GM12872 (cell line): ENCODE measurements around the gene IGSF21.

Experiments used
- TF ChIP-seq, protein P1 (sequence below): IDR thresholded peaks from 3 replicates; pipeline ENCODE4 v1.5.1; 2011; ENCODE audit warnings: low read depth, mild to moderate bottlenecking, low read length, moderate library complexity; ENCODE audit not compliant: insufficient read depth

IGSF21 gene

DNA sequence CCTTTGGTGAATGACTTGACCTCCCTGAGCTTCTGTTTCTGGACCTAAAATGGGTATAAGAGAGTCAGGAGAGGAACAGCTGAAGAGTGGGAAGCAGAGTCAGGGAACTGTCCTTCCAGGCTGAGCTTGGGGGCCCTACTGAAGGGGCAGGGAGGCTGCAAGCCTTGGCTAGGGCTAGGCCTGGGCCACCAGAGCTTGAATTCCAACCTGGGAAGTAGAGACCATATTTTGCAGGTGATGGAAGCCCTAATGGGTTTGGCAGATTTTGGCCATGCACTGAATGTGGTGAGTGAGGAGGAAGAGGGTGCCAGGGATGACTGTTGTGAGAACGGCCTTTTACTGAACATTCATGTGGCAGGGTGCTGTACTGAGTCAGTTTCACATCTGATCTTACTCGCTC lies 303.7 kb downstream of the IGSF21 start:
- TF ChIP-seq, protein P1, sequence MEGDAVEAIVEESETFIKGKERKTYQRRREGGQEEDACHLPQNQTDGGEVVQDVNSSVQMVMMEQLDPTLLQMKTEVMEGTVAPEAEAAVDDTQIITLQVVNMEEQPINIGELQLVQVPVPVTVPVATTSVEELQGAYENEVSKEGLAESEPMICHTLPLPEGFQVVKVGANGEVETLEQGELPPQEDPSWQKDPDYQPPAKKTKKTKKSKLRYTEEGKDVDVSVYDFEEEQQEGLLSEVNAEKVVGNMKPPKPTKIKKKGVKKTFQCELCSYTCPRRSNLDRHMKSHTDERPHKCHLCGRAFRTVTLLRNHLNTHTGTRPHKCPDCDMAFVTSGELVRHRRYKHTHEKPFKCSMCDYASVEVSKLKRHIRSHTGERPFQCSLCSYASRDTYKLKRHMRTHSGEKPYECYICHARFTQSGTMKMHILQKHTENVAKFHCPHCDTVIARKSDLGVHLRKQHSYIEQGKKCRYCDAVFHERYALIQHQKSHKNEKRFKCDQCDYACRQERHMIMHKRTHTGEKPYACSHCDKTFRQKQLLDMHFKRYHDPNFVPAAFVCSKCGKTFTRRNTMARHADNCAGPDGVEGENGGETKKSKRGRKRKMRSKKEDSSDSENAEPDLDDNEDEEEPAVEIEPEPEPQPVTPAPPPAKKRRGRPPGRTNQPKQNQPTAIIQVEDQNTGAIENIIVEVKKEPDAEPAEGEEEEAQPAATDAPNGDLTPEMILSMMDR = no peak

DNA sequence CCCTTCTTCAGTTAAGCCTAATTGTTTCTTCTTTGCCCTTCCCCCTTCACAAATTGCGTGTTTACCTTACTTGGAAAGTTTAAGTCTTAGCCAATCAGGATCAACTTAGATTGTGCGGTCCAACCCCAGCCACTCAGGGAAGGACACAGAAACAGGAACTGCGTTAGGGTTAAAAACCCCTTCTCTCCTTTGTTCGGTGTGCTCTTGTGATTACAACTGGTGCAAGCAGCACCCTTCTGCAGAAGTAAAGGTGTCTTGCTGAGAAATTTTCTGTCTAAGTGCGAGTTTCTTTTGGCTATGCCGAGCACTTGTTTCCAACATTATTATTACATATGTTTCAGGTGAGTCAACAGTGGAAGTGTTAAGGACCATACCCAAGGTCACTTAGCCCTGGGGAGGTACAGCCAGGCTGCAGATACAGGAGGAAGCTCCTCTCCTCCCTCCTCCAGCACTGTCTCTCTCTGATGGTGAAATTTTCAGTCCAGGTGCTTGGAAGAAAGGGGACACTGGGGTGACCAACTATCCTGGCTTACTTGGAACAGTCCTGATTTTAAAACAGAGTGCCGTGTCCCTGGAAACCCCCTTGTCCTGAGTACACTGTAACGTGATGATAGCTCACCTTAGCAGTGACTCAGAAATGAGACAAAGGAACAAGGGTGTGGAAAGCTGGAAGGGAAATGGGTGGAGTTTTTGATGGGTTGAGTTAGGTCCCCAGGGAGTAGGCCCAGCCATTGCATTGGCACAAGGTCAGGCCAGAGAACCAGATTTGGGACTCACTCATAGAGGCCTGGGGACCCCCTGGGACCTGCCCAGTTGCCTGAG lies 304.4 kb downstream of the IGSF21 start:
- TF ChIP-seq, protein P1 = no peak

DNA sequence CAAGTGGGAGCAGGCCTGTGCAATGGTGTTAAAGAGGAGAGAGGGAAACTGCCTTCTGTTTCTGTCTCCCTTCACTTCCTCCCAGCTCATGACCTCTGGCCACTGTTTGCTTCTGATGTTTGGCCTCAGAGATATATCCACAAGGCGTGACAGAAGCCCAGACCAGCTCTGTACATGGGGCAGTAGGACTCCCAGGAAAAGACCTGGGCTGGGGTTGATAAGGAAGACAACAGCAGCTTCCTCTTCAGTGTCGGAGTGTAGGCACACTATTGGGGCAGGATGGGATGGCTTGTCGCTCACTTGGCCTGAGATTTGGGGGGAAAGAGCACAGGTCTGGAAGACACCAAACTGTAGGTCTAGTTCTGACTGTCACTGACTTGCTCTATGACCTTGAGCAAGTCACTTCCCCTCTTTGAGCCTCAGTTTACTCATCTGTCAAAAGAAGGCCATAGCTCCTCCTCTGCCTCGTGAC lies 305.3 kb downstream of the IGSF21 start:
- TF ChIP-seq, protein P1 = no peak

DNA sequence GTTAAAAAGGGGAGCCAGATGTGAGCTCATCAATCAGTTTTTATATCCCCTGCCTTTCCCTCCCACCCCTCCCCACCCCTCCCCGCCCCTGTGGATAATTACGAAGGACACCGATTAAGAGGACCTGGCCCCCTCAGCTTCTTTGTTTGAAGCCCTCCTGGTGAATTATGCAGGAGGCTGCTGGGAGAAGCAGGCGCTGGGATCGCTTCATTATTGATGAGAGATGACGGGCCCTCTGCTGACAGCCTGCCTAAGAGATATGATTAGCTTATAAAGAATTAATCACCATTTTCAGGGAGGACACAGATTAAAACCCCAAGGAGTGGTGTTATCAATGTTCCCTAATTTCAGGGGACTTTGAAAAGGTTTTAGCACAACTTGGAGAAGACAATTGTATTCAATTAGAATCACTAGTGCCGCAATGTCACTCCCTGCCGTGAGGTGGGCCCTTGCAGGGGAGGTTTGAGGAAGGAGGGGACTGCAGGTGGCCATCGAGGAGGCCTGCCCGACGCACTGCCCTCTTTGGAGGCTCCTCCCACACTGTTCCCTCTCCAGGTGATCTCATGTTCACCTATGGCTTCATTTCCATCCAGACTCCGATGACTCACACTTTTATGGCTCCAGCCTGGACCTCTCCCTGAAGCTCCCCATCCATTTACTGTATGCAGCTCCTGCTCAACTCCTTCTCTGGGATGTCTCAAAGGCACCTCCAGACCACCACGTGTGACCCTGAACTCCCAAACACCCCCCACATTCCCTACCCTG lies 306.1 kb downstream of the IGSF21 start:
- TF ChIP-seq, protein P1 = no peak

DNA sequence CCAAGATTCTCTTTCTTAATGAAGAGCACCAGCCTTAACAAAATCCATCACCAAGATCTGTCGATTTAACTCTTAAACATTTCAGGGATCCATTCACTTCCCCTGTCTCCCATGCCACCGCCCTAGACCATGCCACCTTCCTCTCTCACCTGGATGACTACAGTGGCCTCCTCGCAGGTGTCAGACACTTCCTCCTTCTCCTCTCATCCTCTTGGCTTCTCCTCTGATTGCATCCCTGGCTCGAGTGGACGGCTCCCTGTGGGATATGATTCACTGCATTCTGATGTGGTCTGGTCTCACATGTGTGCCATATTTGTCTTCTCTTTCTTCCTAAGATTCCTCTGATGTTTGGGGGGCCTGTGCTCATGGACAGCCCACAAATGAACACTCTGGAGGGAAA lies 306.7 kb downstream of the IGSF21 start:
- TF ChIP-seq, protein P1 = no peak

DNA sequence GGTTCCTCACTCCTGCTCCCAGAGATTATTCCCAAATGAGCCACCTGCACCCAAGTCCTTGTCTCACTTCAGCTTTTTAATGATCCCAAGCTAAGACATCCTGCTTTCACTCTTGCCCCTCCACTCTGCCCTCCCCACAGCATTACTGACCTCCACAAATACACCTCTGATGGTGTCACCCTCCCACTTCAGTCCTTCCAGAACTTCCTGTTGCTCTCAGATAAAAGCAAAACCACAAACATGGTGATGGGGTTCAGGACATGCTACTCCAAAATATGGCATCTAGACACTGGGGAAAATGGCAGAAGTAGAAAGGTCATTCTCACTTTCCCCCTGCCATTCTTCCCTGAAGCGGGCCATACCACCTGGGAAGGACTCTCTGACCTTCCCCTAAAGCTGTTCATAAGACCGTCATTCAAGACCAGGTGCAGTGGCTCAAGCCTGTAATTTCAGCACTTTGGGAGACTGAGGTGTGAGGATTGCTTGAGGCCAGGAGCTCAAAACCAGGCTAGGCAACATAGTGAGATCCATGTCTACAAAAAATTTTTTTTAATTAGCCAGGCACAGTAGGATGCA lies 307.4 kb downstream of the IGSF21 start:
- TF ChIP-seq, protein P1 = no peak

DNA sequence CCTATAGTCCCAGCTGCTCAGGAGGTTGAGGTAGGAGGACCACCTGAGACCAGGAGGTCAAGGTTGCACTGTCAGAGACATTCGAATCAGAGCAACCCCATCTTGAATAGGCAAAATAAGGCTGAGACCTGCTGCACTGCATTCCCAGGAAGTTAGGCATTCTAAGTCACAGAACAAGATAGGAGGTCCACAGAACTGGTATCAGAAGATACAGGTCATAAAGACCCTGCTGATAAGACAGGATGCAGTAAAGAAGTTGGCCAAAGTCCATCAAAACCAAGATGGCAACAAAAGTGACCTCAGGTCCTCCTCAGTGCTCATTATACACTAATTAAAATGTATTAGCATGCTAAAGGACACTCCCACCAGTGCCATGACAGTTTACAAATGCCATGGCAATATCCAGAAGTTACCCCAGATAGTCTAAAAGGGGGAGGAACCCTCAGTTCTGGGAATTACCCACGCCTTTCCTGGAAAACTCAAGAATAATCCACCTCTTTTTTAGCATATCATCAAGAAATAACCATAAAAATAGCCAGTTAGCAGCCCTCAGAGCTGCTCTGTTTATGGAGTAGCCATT lies 307.9 kb downstream of the IGSF21 start:
- TF ChIP-seq, protein P1 = no peak
